Endothelial cell of umbilical vein (primary cell): ENCODE measurements around the gene ZNF629.

Experiments
- EZH2 ChIP-seq: IDR thresholded peaks from 2 replicates; pipeline ENCODE4 v1.6.1; 2012; ENCODE audit warnings: borderline replicate concordance, low read depth, mild to moderate bottlenecking, moderate library complexity, low read length, inconsistent platforms; ENCODE audit not compliant: severe bottlenecking
- JUN ChIP-seq: IDR thresholded peaks from 2 replicates; pipeline ENCODE4 v1.6.1; 2011; ENCODE audit warnings: borderline replicate concordance, low read depth; ENCODE audit not compliant: insufficient read length, insufficient read depth
- MYC ChIP-seq: IDR thresholded peaks from one replicate; pipeline ENCODE4 v1.6.1; 2011; ENCODE audit warnings: mild to moderate bottlenecking, low read depth, low read length
- POLR2A ChIP-seq: IDR thresholded peaks from 2 replicates; pipeline ENCODE4 v1.6.1; 2012; ENCODE audit warnings: low read depth, mild to moderate bottlenecking, control low read depth, low read length
- POLR2AphosphoS5 ChIP-seq: IDR thresholded peaks from 2 replicates; pipeline ENCODE4 v1.6.1; 2012; ENCODE audit warnings: low read depth, mild to moderate bottlenecking, control low read depth, low read length, moderate library complexity; ENCODE audit not compliant: insufficient read depth
- TF ChIP-seq, protein P1 (sequence below), 2 donors: IDR thresholded peaks; 1 replicate in 1 of 2; 2 replicates in 1 of 2; pipeline ENCODE4 v1.5.1; 2011; ENCODE audit warnings: low read length in 2 of 2, mild to moderate bottlenecking in 2 of 2, moderate library complexity in 2 of 2, control low read depth in 1 of 2, inconsistent platforms in 1 of 2, low read depth in 1 of 2; ENCODE audit not compliant: insufficient read depth in 1 of 2; ENCODE audit errors: extremely low read depth in 1 of 2

DNA sequence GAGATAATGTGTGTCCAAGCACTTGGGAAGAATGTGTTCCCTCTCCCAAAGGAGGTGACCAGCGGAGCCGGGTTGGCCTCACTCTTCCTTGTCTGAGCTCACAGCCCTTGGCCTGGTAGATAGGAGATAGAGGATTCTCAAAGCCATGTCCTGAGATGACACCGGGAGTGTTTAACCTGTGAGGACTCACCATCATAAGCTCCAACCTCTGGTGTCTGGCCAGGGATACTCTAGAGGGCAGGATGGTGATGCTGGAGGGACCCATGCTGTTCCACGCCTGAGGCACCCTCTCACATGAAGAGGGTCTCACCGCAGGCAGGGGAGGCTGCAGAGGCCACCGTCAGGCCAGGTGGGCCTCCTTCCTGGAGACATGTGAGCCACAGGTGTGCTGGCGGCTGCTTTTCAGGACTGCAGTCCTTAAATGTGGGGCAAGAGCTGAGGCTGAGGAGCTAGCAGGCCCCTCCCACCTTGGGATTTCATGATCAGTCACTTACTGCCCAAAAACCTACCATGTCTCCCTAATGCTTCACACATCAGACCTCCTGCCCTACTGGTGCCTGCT, 6.6 kb upstream of the ZNF629 start:
- TF ChIP-seq, protein P1, sequence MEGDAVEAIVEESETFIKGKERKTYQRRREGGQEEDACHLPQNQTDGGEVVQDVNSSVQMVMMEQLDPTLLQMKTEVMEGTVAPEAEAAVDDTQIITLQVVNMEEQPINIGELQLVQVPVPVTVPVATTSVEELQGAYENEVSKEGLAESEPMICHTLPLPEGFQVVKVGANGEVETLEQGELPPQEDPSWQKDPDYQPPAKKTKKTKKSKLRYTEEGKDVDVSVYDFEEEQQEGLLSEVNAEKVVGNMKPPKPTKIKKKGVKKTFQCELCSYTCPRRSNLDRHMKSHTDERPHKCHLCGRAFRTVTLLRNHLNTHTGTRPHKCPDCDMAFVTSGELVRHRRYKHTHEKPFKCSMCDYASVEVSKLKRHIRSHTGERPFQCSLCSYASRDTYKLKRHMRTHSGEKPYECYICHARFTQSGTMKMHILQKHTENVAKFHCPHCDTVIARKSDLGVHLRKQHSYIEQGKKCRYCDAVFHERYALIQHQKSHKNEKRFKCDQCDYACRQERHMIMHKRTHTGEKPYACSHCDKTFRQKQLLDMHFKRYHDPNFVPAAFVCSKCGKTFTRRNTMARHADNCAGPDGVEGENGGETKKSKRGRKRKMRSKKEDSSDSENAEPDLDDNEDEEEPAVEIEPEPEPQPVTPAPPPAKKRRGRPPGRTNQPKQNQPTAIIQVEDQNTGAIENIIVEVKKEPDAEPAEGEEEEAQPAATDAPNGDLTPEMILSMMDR (IDR thresholded peaks at IDR 0.05; ENCODE audit: extremely low read depth in 1 of 2, insufficient read depth in 1 of 2, low read depth in 1 of 2, low read length in 2 of 2) = no peak
- TF ChIP-seq POLR2A = no peak
- TF ChIP-seq EZH2 = no peak
- TF ChIP-seq MYC = no peak
- TF ChIP-seq JUN = no peak
- TF ChIP-seq POLR2AphosphoS5 = no peak
